PC-3 (cell line): ENCODE results near the gene SDK1. TPM values are rescaled to one million over a fixed set of nuclear protein-coding genes. Genes with fewer than 3 reads are reported as not detected.
A peak's percentile ranks its signal among the peaks of the same experiment; 100 is the strongest.

ENCODE experiments used
- ATAC-seq: fragments of 200-7000 bp; cut with Tn5 transposase; 2 replicates; pipeline ENCODE4 v1.9.1; 2020; ENCODE audit warnings: mild to moderate bottlenecking, moderate library complexity
- BruUV-seq: library from RNA; stranded (reverse); fragments of 400-500 nt; replicated peaks from 2 replicates; lab custom pipeline; 2021; lab: Mats Ljungman, UMichigan
- CTCF ChIA-PET: fragments of 300-600 bp; sonication (Branson Sonifier 250); formaldehyde crosslinking; loops from one replicate; lab custom pipeline; 2022; ENCODE audit warnings: antibody characterized with exemption; lab: Charles Lee
- POLR2A ChIA-PET: fragments of 300-600 bp; sonication (Branson Sonifier 250); formaldehyde crosslinking; loops from one replicate; lab custom pipeline; 2022; ENCODE audit warnings: antibody characterized with exemption; ENCODE audit not compliant: unreplicated experiment; lab: Charles Lee
- DNase-seq: peaks from one replicate; pipeline ENCODE4 v3.0.0-alpha.2; 2015
- H2AFZ ChIP-seq: fragments of 300-600 bp; sonication (generic); 2 replicates; pipeline ENCODE4 v1.6.0; 2016; ENCODE audit warnings: antibody characterized with exemption, low read length
- H3F3A ChIP-seq: fragments of 300-600 bp; sonication (generic); one replicate; pipeline ENCODE4 v1.6.0; 2017; ENCODE audit warnings: antibody characterized with exemption, low read length, control low read depth, mild to moderate bottlenecking; ENCODE audit not compliant: unreplicated experiment
- H3K27ac ChIP-seq: fragments of 300-600 bp; sonication (generic); 2 replicates; pipeline ENCODE4 v1.5.1; 2016; ENCODE audit warnings: mild to moderate bottlenecking, low read length
- H3K27me3 ChIP-seq: fragments of 300-600 bp; sonication (generic); 2 replicates; pipeline ENCODE4 v1.6.1; 2016; ENCODE audit warnings: low read length, mixed read lengths
- H3K36me3 ChIP-seq: fragments of 300-600 bp; sonication (generic); 2 replicates; pipeline ENCODE4 v1.6.1; 2016; ENCODE audit warnings: low read depth, mixed run types, low read length, mixed read lengths
- H3K4me1 ChIP-seq: fragments of 300-600 bp; sonication (generic); 2 replicates; pipeline ENCODE4 v1.5.1; 2016; ENCODE audit warnings: low read length; ENCODE audit not compliant: insufficient read depth
- H3K4me2 ChIP-seq: fragments of 300-600 bp; sonication (generic); 2 replicates; pipeline ENCODE4 v1.6.0; 2016; ENCODE audit warnings: low read length
- H3K4me3 ChIP-seq: fragments of 300-600 bp; sonication (generic); 2 replicates; pipeline ENCODE4 v1.5.1; 2016; ENCODE audit warnings: mild to moderate bottlenecking, low read length, mixed read lengths
- H3K79me2 ChIP-seq: fragments of 300-600 bp; sonication (generic); 2 replicates; pipeline ENCODE4 v1.6.1; 2017; ENCODE audit warnings: low read length, mixed read lengths
- H3K9ac ChIP-seq: fragments of 300-600 bp; sonication (generic); 2 replicates; pipeline ENCODE4 v1.6.0; 2016; ENCODE audit warnings: mild to moderate bottlenecking, low read length
- H3K9me2 ChIP-seq: fragments of 300-600 bp; sonication (generic); replicated peaks from 2 replicates; pipeline ENCODE4 v1.6.1; 2016; ENCODE audit warnings: mixed run types, low read length, mixed read lengths
- H3K9me3 ChIP-seq: fragments of 300-600 bp; sonication (generic); 2 replicates; pipeline ENCODE4 v1.6.1; 2016; ENCODE audit warnings: low read length, mixed read lengths
- H4K20me1 ChIP-seq: fragments of 300-600 bp; sonication (generic); 2 replicates; pipeline ENCODE4 v1.6.1; 2016; ENCODE audit warnings: low read length, mixed read lengths
- EZH2 ChIP-seq: fragments of 300-600 bp; sonication (generic); IDR thresholded peaks from one replicate; pipeline ENCODE4 v1.6.1; 2017; ENCODE audit warnings: antibody characterized with exemption, mild to moderate bottlenecking, low read length; ENCODE audit not compliant: unreplicated experiment
- EZH2phosphoT487 ChIP-seq: fragments of 300-600 bp; sonication (generic); IDR thresholded peaks from 2 replicates; pipeline ENCODE4 v1.6.1; 2018; ENCODE audit warnings: mild to moderate bottlenecking, antibody characterized with exemption, low read length, borderline replicate concordance
- intact Hi-C: fragments of 100-400 bp; cut with micrococcal nuclease; formaldehyde crosslinking; loops from 2 replicates; pipeline ENCODE4 v1.9.0; 2023
- total RNA-seq: library from RNA; depleted of rRNA; stranded (reverse); fragments of >200 nt; gene quantifications from 2 replicates; pipeline ENCODE4 v1.2.3, GENCODE V29; 2014
- TF ChIP-seq, protein P1 (sequence below): fragments of 300-600 bp; sonication (generic); conservative IDR thresholded peaks from 2 replicates; pipeline ENCODE4 v1.5.1; 2017; ENCODE audit warnings: antibody characterized with exemption, low read depth, mild to moderate bottlenecking, low read length

The SDK1 gene
- total RNA-seq, 1 experiment from 2014 or later: 2.8 TPM

GRCh38 chr7:3691478-3692158 is 390.6 kb downstream of the SDK1 start:
- Histone ChIP-seq H3K36me3 (no peaks in the 10 kb centered on the region), H4K20me1 (no peaks in the 10 kb centered on the region), H3K4me1 (no peaks in the 10 kb centered on the region), H3K4me3 (no peak overlapping the region), H3K9me2 (no peaks in the 10 kb centered on the region), H3K9me3 (no peaks in the 10 kb centered on the region), H3K27me3 (no peaks in the 10 kb centered on the region), H2AFZ (no peak overlapping the region), H3K79me2 (no peaks in the 10 kb centered on the region), H3F3A (no peaks in the 10 kb centered on the region), H3K9ac (no peak overlapping the region), H3K4me2 (no peak overlapping the region), H3K27ac (no peak overlapping the region)
- no peak for ATAC-seq
- ChIA-PET CTCF (no interaction called here), POLR2A (no interaction called here)
- BruUV-seq: no TSS peak
- TF ChIP-seq, protein P1, sequence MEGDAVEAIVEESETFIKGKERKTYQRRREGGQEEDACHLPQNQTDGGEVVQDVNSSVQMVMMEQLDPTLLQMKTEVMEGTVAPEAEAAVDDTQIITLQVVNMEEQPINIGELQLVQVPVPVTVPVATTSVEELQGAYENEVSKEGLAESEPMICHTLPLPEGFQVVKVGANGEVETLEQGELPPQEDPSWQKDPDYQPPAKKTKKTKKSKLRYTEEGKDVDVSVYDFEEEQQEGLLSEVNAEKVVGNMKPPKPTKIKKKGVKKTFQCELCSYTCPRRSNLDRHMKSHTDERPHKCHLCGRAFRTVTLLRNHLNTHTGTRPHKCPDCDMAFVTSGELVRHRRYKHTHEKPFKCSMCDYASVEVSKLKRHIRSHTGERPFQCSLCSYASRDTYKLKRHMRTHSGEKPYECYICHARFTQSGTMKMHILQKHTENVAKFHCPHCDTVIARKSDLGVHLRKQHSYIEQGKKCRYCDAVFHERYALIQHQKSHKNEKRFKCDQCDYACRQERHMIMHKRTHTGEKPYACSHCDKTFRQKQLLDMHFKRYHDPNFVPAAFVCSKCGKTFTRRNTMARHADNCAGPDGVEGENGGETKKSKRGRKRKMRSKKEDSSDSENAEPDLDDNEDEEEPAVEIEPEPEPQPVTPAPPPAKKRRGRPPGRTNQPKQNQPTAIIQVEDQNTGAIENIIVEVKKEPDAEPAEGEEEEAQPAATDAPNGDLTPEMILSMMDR: no peak
- no peak for TF ChIP-seq EZH2
- no peak for TF ChIP-seq EZH2phosphoT487
- no peak for DNase-seq
- intact Hi-C loops: no loop called here

DNA sequence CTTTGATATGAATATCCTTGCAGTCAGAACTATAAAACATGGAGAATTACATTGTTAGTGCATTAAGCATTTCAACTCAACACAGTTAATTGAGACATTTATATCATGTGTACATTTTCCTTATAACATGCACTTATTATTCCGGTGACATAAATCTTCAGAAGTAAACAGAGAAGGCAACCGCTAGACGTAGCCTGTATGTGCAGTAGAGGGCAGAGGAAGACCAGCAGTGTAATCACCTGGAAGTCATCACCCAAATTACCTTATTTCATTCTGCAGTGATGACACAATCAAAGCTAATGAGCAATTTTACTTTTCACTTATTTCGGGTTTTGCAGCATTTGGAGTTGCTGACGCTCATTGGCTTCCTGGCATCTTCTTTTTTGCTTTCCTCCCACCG is 394.6 kb downstream of the SDK1 start:
- Histone ChIP-seq H3K27me3 (no peaks in the 10 kb centered on the region), H3K4me2 (no peak overlapping the region), H3K36me3 (no peaks in the 10 kb centered on the region), H3K9me2 (no peaks in the 10 kb centered on the region), H3K4me1 (no peaks in the 10 kb centered on the region), H3K4me3 (no peak overlapping the region), H3K27ac (no peak overlapping the region), H4K20me1 (no peaks in the 10 kb centered on the region), H3K9ac (no peak overlapping the region), H3K9me3 (no peaks in the 10 kb centered on the region), H3K79me2 (no peaks in the 10 kb centered on the region), H2AFZ (no peak overlapping the region), H3F3A (no peaks in the 10 kb centered on the region)
- DNase-seq (peak; percentile 38), ATAC-seq (peak; percentile 90)
- no TSS peak for BruUV-seq
- POLR2A ChIA-PET: no interaction called here
- CTCF ChIA-PET: interaction anchor here (0.6 kb wide), 1 partner anchor 136 kb away, joined by 3 read pairs; no protein-coding TSS in a partner anchor
- TF ChIP-seq EZH2phosphoT487: no peak
- TF ChIP-seq, protein P1: peak; percentile 77
- intact Hi-C loops: loop anchor here (1.0 to 5.0 kb wide), 4 partner anchors 67 to 936 kb away; no protein-coding TSS in a partner anchor

- intact Hi-C loops: loop anchor here (5.0 kb wide), 1 partner anchor 66 kb away; no protein-coding TSS in a partner anchor
- H3K27me3 ChIP-seq: no peaks in the 10 kb centered on the region
- no peak overlapping the region for H2AFZ ChIP-seq
- ATAC-seq: no peak
- no peaks in the 10 kb centered on the region for H3K9me2 ChIP-seq
- no TSS peak for BruUV-seq
- no peaks in the 10 kb centered on the region for H3F3A ChIP-seq
- H3K4me2 ChIP-seq: no peak overlapping the region
- ChIA-PET CTCF (interaction anchor here (0.6 kb wide), 1 partner anchor 137 kb away, joined by 3 read pairs; no protein-coding TSS in a partner anchor), POLR2A (no interaction called here)
- H3K27ac ChIP-seq: no peak overlapping the region
- TF ChIP-seq, protein P1: no peak
- TF ChIP-seq EZH2 (no peak), EZH2phosphoT487 (no peak)
- no peak overlapping the region for H3K4me3 ChIP-seq
- no peaks in the 10 kb centered on the region for H3K79me2 ChIP-seq
- no peaks in the 10 kb centered on the region for H3K9me3 ChIP-seq
- H3K4me1 ChIP-seq: no peaks in the 10 kb centered on the region
- DNase-seq: no peak
- no peaks in the 10 kb centered on the region for H3K36me3 ChIP-seq
- H4K20me1 ChIP-seq: no peaks in the 10 kb centered on the region
- H3K9ac ChIP-seq: no peak overlapping the region
Measured at GRCh38 chr7:3696113-3696512, 395.1 kb downstream of the SDK1 start.
